Renal pelvis (tissue), 4 donors: ENCODE measurements around the gene FOXB2. TPM values are rescaled to one million over a fixed set of nuclear protein-coding genes. Genes with fewer than 3 reads are reported as not detected.

Experiments
- DNase-seq: peaks from one replicate; pipeline ENCODE4 v3.0.0-alpha.2; 2013
- polyA plus RNA-seq, 3 donors: library from polyadenylated mRNA; unstranded; fragments of 120-200 nt; gene quantifications; one replicate each; pipeline ENCODE4 v1.2.1, GENCODE V29; 2013; ENCODE audit not compliant: insufficient read length in 3 of 3

Gene FOXB2
- polyA plus RNA-seq, 3 donors, result not detected

- no peak for DNase-seq
Observed at GRCh38 chr9:77015327-77016048, 4.0 kb upstream of the FOXB2 start.

- DNase-seq, result no peak
Observed at GRCh38 chr9:77016121-77016525, 3.3 kb upstream of the FOXB2 start.

GRCh38 chr9:77016526-77017504 lies 2.6 kb upstream of the FOXB2 start:
- no peak for DNase-seq

- DNase-seq, result no peak
Observed at GRCh38 chr9:77017505-77017894, 2.0 kb upstream of the FOXB2 start.

- DNase-seq, result no peak
Observed at GRCh38 chr9:77018058-77018968, 1.1 kb upstream of the FOXB2 start.

- DNase-seq, result no peak
Observed at GRCh38 chr9:77018969-77019235, 553 bp upstream of the FOXB2 start.

GRCh38 chr9:77019926-77020412 lies 514 bp downstream of the FOXB2 start:
- no peak for DNase-seq

- DNase-seq, result no peak
Observed at GRCh38 chr9:77020413-77021290, 1.2 kb downstream of the FOXB2 start.

GRCh38 chr9:77021291-77021894 lies 1.9 kb downstream of the FOXB2 start:
- no peak for DNase-seq

GRCh38 chr9:77021922-77022782 lies 2.7 kb downstream of the FOXB2 start:
- DNase-seq, result no peak

- no peak for DNase-seq
Observed at GRCh38 chr9:77022783-77023440, 3.5 kb downstream of the FOXB2 start.

- no peak for DNase-seq
Observed at GRCh38 chr9:77023726-77024125, 4.3 kb downstream of the FOXB2 start.

GRCh38 chr9:77024776-77025545 lies 5.5 kb downstream of the FOXB2 start:
- DNase-seq, result no peak

GRCh38 chr9:77028478-77028877 lies 9.0 kb downstream of the FOXB2 start:
- DNase-seq, result no peak

- no peak for DNase-seq
Observed at GRCh38 chr9:77030045-77030444, 10.6 kb downstream of the FOXB2 start.

- no peak for DNase-seq
Observed at GRCh38 chr9:77038281-77039036, 19.0 kb downstream of the FOXB2 start.

GRCh38 chr9:77040340-77040739 lies 20.9 kb downstream of the FOXB2 start:
- DNase-seq, result no peak
